COLO829 (cell line): Measurements from ENCODE around the gene PLK1.
"Not testable (repeated sequence)": the region's sequence is repeated elsewhere in the genome, so short reads cannot be mapped to it uniquely, and the experiment has no call there.

ENCODE experiments used
- DNase-seq: peaks from one replicate; pipeline ENCODE4 v3.0.0; 2012; ENCODE audit warnings: low spot score

The PLK1 gene

GRCh38 chr16:23710504-23710903 is 31.8 kb downstream of the PLK1 start:
- no peak for DNase-seq

- DNase-seq: no peak
These were observed 33.1 kb downstream of the PLK1 start for GRCh38 chr16:23711785-23712184.

- no peak for DNase-seq
These were observed 34.3 kb downstream of the PLK1 start, which contains the start of gene ERN2 for GRCh38 chr16:23712976-23713375. Gene ERN2, minus strand, starts transcription at chr16:23713222. Its CDS starts 35 bp downstream, at chr16:23713187.

- DNase-seq: no peak
These were observed 37.8 kb downstream of the PLK1 start for GRCh38 chr16:23716484-23716883.

GRCh38 chr16:23722613-23723240 is 44.0 kb downstream of the PLK1 start:
- DNase-seq: not testable (repeated sequence)

- no peak for DNase-seq
These were observed 45.6 kb downstream of the PLK1 start for GRCh38 chr16:23724096-23724784.

GRCh38 chr16:23724785-23725131 is 46.1 kb downstream of the PLK1 start:
- DNase-seq: no peak

GRCh38 chr16:23726710-23727109 is 48.0 kb downstream of the PLK1 start:
- no peak for DNase-seq

- no peak for DNase-seq
These were observed 49.4 kb downstream of the PLK1 start for GRCh38 chr16:23728112-23728477.

GRCh38 chr16:23729503-23730424 is 51.1 kb downstream of the PLK1 start:
- no peak for DNase-seq

- no peak for DNase-seq
These were observed 55.6 kb downstream of the PLK1 start for GRCh38 chr16:23734176-23734893.

GRCh38 chr16:23737423-23738028 is 58.8 kb downstream of the PLK1 start:
- not testable (repeated sequence) for DNase-seq

GRCh38 chr16:23739516-23739915 is 60.8 kb downstream of the PLK1 start:
- DNase-seq: no peak
